HCT116 (cell line): ENCODE results near the gene PLAU. TPM values are rescaled to one million over a fixed set of nuclear protein-coding genes. Genes with fewer than 3 reads are reported as not detected.
"Not testable (repeated sequence)": the region's sequence is repeated elsewhere in the genome, so short reads cannot be mapped to it uniquely, and the experiment has no call there.

Experiments used
- ATAC-seq: fragments of 200-7000 bp; cut with Tn5 transposase; 2 replicates; pipeline ENCODE4 v1.9.1; 2020; ENCODE audit warnings: mild to moderate bottlenecking, moderate library complexity
- BruUV-seq: library from RNA; stranded (reverse); fragments of 400-500 nt; replicated peaks from 2 replicates; lab custom pipeline; 2021; lab: Mats Ljungman, UMichigan
- CTCF ChIA-PET: fragments of 300-600 bp; sonication (Branson Sonifier 250); formaldehyde crosslinking; loops from one replicate; lab custom pipeline; 2021; ENCODE audit warnings: antibody characterized with exemption; lab: Charles Lee
- POLR2A ChIA-PET: fragments of 300-600, 350-600 bp; sonication (Branson Sonifier 250); formaldehyde crosslinking; loops from one replicate; lab custom pipeline; 2021; ENCODE audit warnings: antibody characterized with exemption; lab: Charles Lee
- RAD21 ChIA-PET, 2 experiments: fragments of 300-600 bp; sonication (Branson Sonifier 250); formaldehyde crosslinking; loops; one replicate each; lab custom pipeline; 2023; ENCODE audit warnings: low total read pairs in 2 of 2; ENCODE audit not compliant: uncharacterized antibody in 2 of 2, unreplicated experiment in 2 of 2, low non-redundant PET in 1 of 2; lab: Charles Lee
- DNase-seq: peaks from one replicate; pipeline ENCODE4 v3.0.0-alpha.2; 2010; ENCODE audit warnings: low read depth, low spot score
- H2AFZ ChIP-seq: fragments of 200-600 bp; shearing (Covaris generic), sonication (generic); 2 replicates; pipeline ENCODE4 v1.6.1; 2017; ENCODE audit warnings: low read depth, mixed run types, mixed read lengths, antibody characterized with exemption, low read length; ENCODE audit not compliant: poor library complexity, severe bottlenecking
- H3K27ac ChIP-seq: 2 replicates; pipeline ENCODE4 v1.5.1; 2012; ENCODE audit warnings: low read depth, low read length
- H3K27me3 ChIP-seq: fragments of 200-600 bp; sonication (generic); 2 replicates; pipeline ENCODE4 v1.6.1; 2016; ENCODE audit warnings: mixed run types, low read length, mixed read lengths; ENCODE audit not compliant: insufficient read depth
- H3K36me3 ChIP-seq, 2 experiments: fragments of 200-500 bp in 1 of 2; fragments of 200-600 bp in 1 of 2; sonication (Bioruptor generic) in 1 of 2; sonication (generic) in 1 of 2; 2 replicates each; pipeline versions ENCODE4 v1.5.1 to v1.6.1; 2014 to 2016; ENCODE audit warnings: low read length in 2 of 2, inconsistent platforms in 1 of 2, mixed read lengths in 1 of 2, mixed run types in 1 of 2; ENCODE audit not compliant: insufficient read depth in 2 of 2, control insufficient read depth in 1 of 2
- H3K4me1 ChIP-seq, 2 experiments: fragments of 200-600 bp in 1 of 2; sonication (generic) in 1 of 2; 2 replicates each; pipeline versions ENCODE4 v1.5.1 to v1.6.1; 2012 to 2017; ENCODE audit warnings: low read length in 2 of 2, inconsistent platforms in 1 of 2, mild to moderate bottlenecking in 1 of 2, mixed read lengths in 1 of 2, mixed run types in 1 of 2, moderate library complexity in 1 of 2; ENCODE audit not compliant: insufficient read depth in 2 of 2, control insufficient read depth in 1 of 2
- H3K4me2 ChIP-seq: fragments of 200-600 bp; sonication (generic); 2 replicates; pipeline ENCODE4 v1.6.1; 2017; ENCODE audit warnings: mixed run types, low read length, mixed read lengths
- H3K4me3 ChIP-seq, 2 experiments: fragments of 200-600 bp in 1 of 2; sonication (generic) in 1 of 2; replicated peaks in 1 of 2; 2 replicates each; pipeline ENCODE4 v1.5.1; 2011 to 2016; ENCODE audit warnings: low read length in 2 of 2, control low read depth in 1 of 2, low read depth in 1 of 2, mild to moderate bottlenecking in 1 of 2, mixed read lengths in 1 of 2, mixed run types in 1 of 2
- H3K79me2 ChIP-seq: fragments of 200-600 bp; sonication (generic); 2 replicates; pipeline ENCODE4 v1.6.1; 2017; ENCODE audit warnings: mild to moderate bottlenecking, mixed run types, low read length, moderate library complexity, mixed read lengths; ENCODE audit not compliant: insufficient read depth
- H3K9ac ChIP-seq: fragments of 200-600 bp; sonication (generic); 2 replicates; pipeline ENCODE4 v1.6.1; 2016; ENCODE audit warnings: low read length, mixed read lengths
- H3K9me2 ChIP-seq: fragments of 200-600 bp; sonication (generic), shearing (Covaris generic); 2 replicates; pipeline ENCODE4 v1.6.1; 2017; ENCODE audit warnings: mixed run types, mild to moderate bottlenecking, moderate library complexity; ENCODE audit not compliant: insufficient read depth
- H3K9me3 ChIP-seq, 2 experiments: fragments of 200-500 bp in 1 of 2; fragments of 200-600 bp in 1 of 2; sonication (Bioruptor generic) in 1 of 2; sonication (generic) in 1 of 2; 2 replicates each; pipeline ENCODE4 v1.6.1; 2014 to 2017; ENCODE audit warnings: low read length in 2 of 2, mixed read lengths in 2 of 2, inconsistent platforms in 1 of 2, low read depth in 1 of 2, mild to moderate bottlenecking in 1 of 2, mixed run types in 1 of 2, moderate library complexity in 1 of 2; ENCODE audit not compliant: control insufficient read depth in 1 of 2, insufficient read depth in 1 of 2
- H4K20me1 ChIP-seq: fragments of 200-600 bp; sonication (generic), shearing (Covaris generic); 2 replicates; pipeline ENCODE4 v1.6.1; 2017; ENCODE audit warnings: mixed run types, mild to moderate bottlenecking, moderate library complexity; ENCODE audit not compliant: insufficient read depth
- FOSL1 ChIP-seq: IDR thresholded peaks from 2 replicates; pipeline ENCODE4 v1.6.1; 2012; ENCODE audit warnings: low read depth
- MAX ChIP-seq: IDR thresholded peaks from 2 replicates; pipeline ENCODE4 v1.6.1; 2012
- POLR2AphosphoS5 ChIP-seq: IDR thresholded peaks from 2 replicates; pipeline ENCODE4 v1.6.1; 2011; ENCODE audit warnings: mild to moderate bottlenecking, low read depth, low read length, moderate library complexity
- ZFX ChIP-seq: fragments of 450-650 bp; IDR thresholded peaks from 2 replicates; pipeline ENCODE4 v1.6.1; 2017
- intact Hi-C: fragments of 100-400 bp; cut with micrococcal nuclease; formaldehyde crosslinking; loops from 2 replicates; pipeline ENCODE4 v1.10.0; 2022
- total RNA-seq: library from RNA; stranded (reverse); gene quantifications from one replicate; pipeline ENCODE4 v1.2.1, GENCODE V29; 2021; ENCODE audit not compliant: unreplicated experiment

PLAU gene
- total RNA-seq, 1 experiment from 2014 or later, result 60.3 TPM

DNA sequence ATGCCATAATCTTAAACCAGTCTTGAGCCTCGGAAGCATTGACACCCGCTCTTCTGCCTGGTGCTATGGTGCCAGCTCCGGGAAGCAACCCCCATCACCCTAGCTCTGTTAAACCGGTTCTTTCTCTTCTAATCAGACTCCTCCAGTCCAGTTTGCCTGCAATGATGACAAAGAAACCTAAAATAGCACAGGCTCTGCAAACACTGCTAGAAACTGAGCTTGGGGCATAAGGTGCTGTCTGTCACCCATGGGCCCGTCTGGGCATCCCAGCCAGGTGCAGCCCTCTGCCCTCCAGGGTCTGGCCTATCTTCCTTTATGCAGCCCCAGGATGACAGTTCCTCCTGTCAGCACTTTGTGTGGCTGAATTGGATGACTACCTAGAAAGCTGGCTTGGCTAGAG is 22.4 kb upstream of the PLAU start:
- ATAC-seq (peak; percentile 23), DNase-seq (no peak)
- ChIA-PET POLR2A (interaction anchor here (1.0 to 9.5 kb wide), 19 partner anchors 9 to 214 kb away, joined by 3 to 98 read pairs (median 8); partner anchors contain the start of genes PLAU and VCL), CTCF (interaction anchor here (1.0 to 7.9 kb wide), 11 partner anchors 9 to 1347 kb away, joined by 3 to 142 read pairs (median 21); partner anchors contain the start of gene COMTD1), RAD21 (interaction anchor here (0.8 to 4.7 kb wide), 12 partner anchors 10 to 192 kb away, joined by 3 to 47 read pairs (median 4); partner anchors contain the start of gene VCL (in 1 of the 2))
- Histone ChIP-seq H4K20me1 (no peaks in the 10 kb centered on the region), H3K4me3 (peak overlapping the region; percentile 13 to 52), H3K79me2 (no peaks in the 10 kb centered on the region), H3K9ac (peak overlapping the region; percentile 67), H2AFZ (no peak overlapping the region), H3K27ac (peak overlapping the region; percentile 95), H3K4me2 (peak overlapping the region; percentile 89), H3K27me3 (no peaks in the 10 kb centered on the region), H3K36me3 (no peaks in the 10 kb centered on the region), H3K9me2 (no peaks in the 10 kb centered on the region), H3K4me1 (peaks cover 61 to 87% of the 10 kb centered on the region in 2 experiments), H3K9me3 (no peaks in the 10 kb centered on the region)
- BruUV-seq, result no TSS peak
- TF ChIP-seq MAX (no peak), POLR2AphosphoS5 (peak; percentile 31; the same call in 1 of the 2 replicates)
- intact Hi-C loops, result loop anchor here (5.0 kb wide), 1 partner anchor 344 kb away; no protein-coding TSS in a partner anchor

GRCh38 chr10:73889014-73889413 is 21.9 kb upstream of the PLAU start:
- intact Hi-C loops, result loop anchor here (1.0 to 5.0 kb wide), 2 partner anchors 76 to 343 kb away; no protein-coding TSS in a partner anchor

DNA sequence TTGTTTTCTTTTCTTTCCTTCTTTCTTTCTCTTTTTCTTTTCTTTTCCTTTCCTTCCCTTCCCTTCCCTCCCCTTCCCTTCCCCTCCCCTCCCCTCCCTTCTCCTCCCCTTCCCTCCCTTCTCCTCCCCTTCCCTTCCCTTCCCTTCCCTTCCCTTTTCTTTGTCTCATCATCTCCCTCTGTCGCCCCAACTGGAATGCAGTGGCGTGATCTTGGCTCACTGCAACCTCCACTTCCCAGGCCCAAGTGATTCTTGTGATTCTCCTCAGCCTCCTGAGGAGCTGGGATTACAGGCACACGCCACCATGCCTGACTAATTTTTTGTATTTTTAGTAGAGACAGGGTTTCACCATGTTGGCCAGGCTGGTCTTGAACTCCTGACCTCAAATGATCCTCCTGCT is 21.5 kb upstream of the PLAU start:
- CTCF ChIA-PET, result interaction anchor here (1.0 to 7.9 kb wide), 10 partner anchors 9 to 1346 kb away, joined by 3 to 142 read pairs (median 16); partner anchors contain the start of gene COMTD1
- H3K4me1 ChIP-seq, result peaks cover 70 to 88% of the 10 kb centered on the region in 2 experiments
- BruUV-seq, H4K20me1 ChIP-seq, H3K36me3 ChIP-seq, H3K79me2 ChIP-seq, H3K9me3 ChIP-seq, H3K4me3 ChIP-seq, H3K27me3 ChIP-seq, DNase-seq, H2AFZ ChIP-seq, H3K9me2 ChIP-seq, ATAC-seq: not testable (repeated sequence)
- intact Hi-C loops, result loop anchor here (1.0 to 5.0 kb wide), 2 partner anchors 76 to 343 kb away; no protein-coding TSS in a partner anchor
- RAD21 ChIA-PET, result interaction anchor here (0.5 to 4.7 kb wide), 12 partner anchors 9 to 191 kb away, joined by 3 to 41 read pairs (median 4); partner anchors contain the start of gene VCL (in 1 of the 2)
- POLR2A ChIA-PET, result interaction anchor here (0.8 to 9.5 kb wide), 18 partner anchors 10 to 213 kb away, joined by 3 to 98 read pairs (median 12); partner anchors contain the start of genes PLAU and VCL
- peak overlapping the region; percentile 95 for H3K27ac ChIP-seq
- peak overlapping the region; percentile 89 for H3K4me2 ChIP-seq
- peak overlapping the region; percentile 67 for H3K9ac ChIP-seq

More at GRCh38 chr10:73889014-73889413, 21.9 kb upstream of the PLAU start:
- Histone ChIP-seq H3K9ac (peak overlapping the region; percentile 67), H2AFZ (no peak overlapping the region), H3K4me2 (peak overlapping the region; percentile 89), H3K27me3 (no peaks in the 10 kb centered on the region), H4K20me1 (no peaks in the 10 kb centered on the region), H3K79me2 (no peaks in the 10 kb centered on the region), H3K4me3 (peak overlapping the region; percentile 13 to 52; a peak in 3 of 4 replicates), H3K36me3 (no peaks in the 10 kb centered on the region), H3K4me1 (peaks cover 66 to 87% of the 10 kb centered on the region in 2 experiments), H3K27ac (peak overlapping the region; percentile 95), H3K9me3 (no peaks in the 10 kb centered on the region), H3K9me2 (no peaks in the 10 kb centered on the region)
- ChIA-PET POLR2A (interaction anchor here (1.0 to 9.5 kb wide), 18 partner anchors 9 to 214 kb away, joined by 3 to 98 read pairs (median 12); partner anchors contain the start of genes PLAU and VCL), RAD21 (interaction anchor here (0.5 to 4.7 kb wide), 14 partner anchors 9 to 192 kb away, joined by 3 to 47 read pairs (median 4); partner anchors contain the start of gene VCL (in 1 of the 2)), CTCF (interaction anchor here (1.0 to 7.9 kb wide), 9 partner anchors 10 to 1347 kb away, joined by 3 to 142 read pairs (median 21); partner anchors contain the start of gene COMTD1)
- ATAC-seq (peak; percentile 21), DNase-seq (peak; percentile 63)
- peak; percentile 47 for TF ChIP-seq POLR2AphosphoS5
- TF ChIP-seq ZFX, result peak; percentile 87
- TF ChIP-seq FOSL1, result no peak
- no TSS peak for BruUV-seq
